ENCODE results near the gene EMD.

EMD gene

DNA sequence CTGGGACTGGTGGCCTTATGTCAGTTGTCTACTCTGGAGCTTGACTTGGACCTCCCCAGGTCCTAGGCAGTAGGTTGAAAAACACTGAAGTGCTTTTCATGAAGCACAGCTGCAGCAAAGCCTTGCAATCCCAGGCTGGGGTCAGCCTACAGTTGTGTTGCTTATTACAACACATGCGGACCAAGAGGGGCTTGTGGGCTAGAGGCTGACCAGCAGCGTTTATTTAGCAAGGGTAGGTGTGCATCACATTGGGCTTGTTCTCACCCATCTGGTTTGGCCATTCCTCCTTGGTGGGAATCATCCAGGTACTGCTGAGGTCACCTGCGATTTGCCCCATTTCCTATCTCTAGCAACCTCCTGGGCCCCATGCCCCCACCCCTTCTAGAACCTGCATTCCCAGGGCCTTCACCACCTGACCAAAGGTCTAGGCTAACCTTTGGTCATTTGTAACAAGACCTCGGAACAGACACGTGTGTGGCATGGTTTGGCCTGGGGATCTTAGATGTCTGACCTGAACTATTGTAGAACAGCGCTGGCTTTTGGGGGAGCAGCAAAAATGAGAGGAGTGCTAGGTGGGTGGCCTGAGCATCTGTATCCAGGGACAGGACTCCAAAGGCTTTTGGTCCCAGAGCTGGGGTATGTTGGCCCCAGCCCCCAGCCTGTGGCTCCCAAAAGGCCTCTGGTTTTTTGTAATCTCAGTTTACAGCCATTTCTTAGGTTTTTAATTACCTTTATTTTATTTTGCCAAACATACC, 22.1 kb downstream of the EMD start:
- Histone ChIP-seq H3K27me3 (ENCODE audit: control insufficient read depth in 5 of 5, insufficient read depth in 4 of 5, low read length in 5 of 5) (peaks cover 0 to 9% (median 4%) of the 10 kb centered on the region in 5 donors), H3K4me3 (ENCODE audit: low read depth in 1 of 5, low read length in 5 of 5) (no peak overlapping the region), H3K27ac (ENCODE audit: low read depth, low read length) (no peak overlapping the region), H3K4me1 (ENCODE audit: control insufficient read depth in 5 of 5, insufficient read depth in 5 of 5, low read length in 5 of 5) (peaks cover 8 to 29% (median 20%) of the 10 kb centered on the region in 5 donors), H3K9ac (ENCODE audit: low read length in 5 of 5) (no peak overlapping the region), H3K9me3 (ENCODE audit: control insufficient read depth in 5 of 5, low read length in 5 of 5) (peaks cover 0 to 11% (median 5%) of the 10 kb centered on the region in 5 donors), H3K36me3 (ENCODE audit: control insufficient read depth in 5 of 5, insufficient read depth in 5 of 5, low read length in 5 of 5) (peaks cover 0 to 46% (median 28%) of the 10 kb centered on the region in 5 donors)

DNA sequence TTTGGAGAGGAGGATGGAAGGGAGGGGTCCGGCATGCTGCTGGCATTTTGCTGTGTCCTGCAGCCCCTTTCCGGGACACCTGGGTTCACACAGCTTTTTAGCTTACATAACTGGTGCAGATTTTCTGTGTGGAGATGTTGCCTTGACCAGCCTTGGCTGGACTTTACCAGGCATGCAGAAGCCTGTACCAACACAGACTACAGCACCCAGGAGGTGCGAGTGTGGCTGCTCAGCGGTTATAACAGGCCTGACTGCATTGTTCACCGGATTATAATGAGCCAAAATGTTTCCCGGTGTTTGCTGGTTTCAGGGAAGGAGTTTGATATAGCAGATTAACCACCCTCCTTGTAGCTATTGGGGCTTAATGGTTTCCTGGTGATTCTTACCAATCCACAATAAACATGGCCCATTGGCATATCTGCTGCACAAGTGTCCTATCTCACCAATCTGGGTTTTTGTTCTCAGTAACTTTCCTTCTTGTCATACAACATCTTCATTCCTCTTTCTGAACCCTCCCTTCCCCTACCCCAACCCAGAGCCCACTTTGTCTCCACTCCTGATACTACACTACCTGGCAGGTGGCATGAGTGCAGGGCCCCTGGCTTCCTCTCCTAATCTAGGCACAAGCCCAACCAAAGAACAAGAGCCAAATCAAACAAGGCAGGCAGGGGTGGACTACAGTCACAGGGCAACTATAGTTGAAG, 23.0 kb downstream of the EMD start:
- Histone ChIP-seq H3K27ac (ENCODE audit: low read depth, low read length) (no peak overlapping the region), H3K27me3 (ENCODE audit: control insufficient read depth in 5 of 5, insufficient read depth in 4 of 5, low read length in 5 of 5) (peaks cover 0 to 9% (median 4%) of the 10 kb centered on the region in 5 donors), H3K9me3 (ENCODE audit: control insufficient read depth in 5 of 5, low read length in 5 of 5) (peaks cover 0 to 11% (median 5%) of the 10 kb centered on the region in 5 donors), H3K4me3 (ENCODE audit: low read depth in 1 of 5, low read length in 5 of 5) (no peak overlapping the region), H3K4me1 (ENCODE audit: control insufficient read depth in 5 of 5, insufficient read depth in 5 of 5, low read length in 5 of 5) (peaks cover 8 to 25% (median 18%) of the 10 kb centered on the region in 5 donors), H3K36me3 (ENCODE audit: control insufficient read depth in 5 of 5, insufficient read depth in 5 of 5, low read length in 5 of 5) (peaks cover 0 to 46% (median 28%) of the 10 kb centered on the region in 5 donors), H3K9ac (ENCODE audit: low read length in 5 of 5) (no peak overlapping the region)

GRCh38 chrX:154402622-154403127, 23.6 kb downstream of the EMD start:
- peaks cover 8 to 19% (median 15%) of the 10 kb centered on the region in 5 donors for H3K4me1 ChIP-seq (ENCODE audit: control insufficient read depth in 5 of 5, insufficient read depth in 5 of 5, low read length in 5 of 5)
- no peak overlapping the region for H3K27ac ChIP-seq (ENCODE audit: low read depth, low read length)
- no peak overlapping the region for H3K9ac ChIP-seq (ENCODE audit: low read length in 5 of 5)
- H3K27me3 ChIP-seq (ENCODE audit: control insufficient read depth in 5 of 5, insufficient read depth in 4 of 5, low read length in 5 of 5), result peaks cover 0 to 9% (median 4%) of the 10 kb centered on the region in 5 donors
- H3K4me3 ChIP-seq (ENCODE audit: low read depth in 1 of 5, low read length in 5 of 5), result no peak overlapping the region
- H3K36me3 ChIP-seq (ENCODE audit: control insufficient read depth in 5 of 5, insufficient read depth in 5 of 5, low read length in 5 of 5), result peaks cover 0 to 46% (median 28%) of the 10 kb centered on the region in 5 donors
- H3K9me3 ChIP-seq (ENCODE audit: control insufficient read depth in 5 of 5, low read length in 5 of 5), result peaks cover 0 to 11% (median 5%) of the 10 kb centered on the region in 5 donors

DNA sequence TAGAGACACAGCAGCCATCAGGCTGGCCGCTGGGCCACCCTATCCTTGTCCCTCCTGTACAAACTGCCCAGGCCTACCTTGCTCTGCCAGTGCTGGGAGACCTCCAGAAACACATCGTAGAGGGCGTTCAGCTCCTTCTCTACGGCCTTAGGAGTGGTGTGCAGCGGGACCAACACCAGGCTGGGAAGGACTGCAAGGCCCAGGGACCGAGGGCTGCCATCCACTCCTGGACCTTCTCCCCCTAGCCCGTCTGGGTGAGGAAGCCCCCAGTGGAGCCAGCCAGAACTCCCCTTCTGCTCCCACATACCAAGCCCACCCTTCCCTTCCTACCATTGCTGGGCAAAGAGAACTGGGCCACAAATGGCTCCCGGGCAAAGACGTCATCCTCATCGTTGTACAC, 24.1 kb downstream of the EMD start:
- peaks cover 0 to 6% (median 5%) of the 10 kb centered on the region in 5 donors for H3K9me3 ChIP-seq (ENCODE audit: control insufficient read depth in 5 of 5, low read length in 5 of 5)
- H3K27me3 ChIP-seq (ENCODE audit: control insufficient read depth in 5 of 5, insufficient read depth in 4 of 5, low read length in 5 of 5), result peaks cover 0 to 9% (median 4%) of the 10 kb centered on the region in 5 donors
- H3K4me3 ChIP-seq (ENCODE audit: low read depth in 1 of 5, low read length in 5 of 5), result no peak overlapping the region
- no peak overlapping the region for H3K9ac ChIP-seq (ENCODE audit: low read length in 5 of 5)
- H3K27ac ChIP-seq (ENCODE audit: low read depth, low read length), result no peak overlapping the region
- H3K4me1 ChIP-seq (ENCODE audit: control insufficient read depth in 5 of 5, insufficient read depth in 5 of 5, low read length in 5 of 5), result peaks cover 6 to 16% (median 15%) of the 10 kb centered on the region in 5 donors
- peaks cover 0 to 46% (median 28%) of the 10 kb centered on the region in 5 donors for H3K36me3 ChIP-seq (ENCODE audit: control insufficient read depth in 5 of 5, insufficient read depth in 5 of 5, low read length in 5 of 5)

DNA sequence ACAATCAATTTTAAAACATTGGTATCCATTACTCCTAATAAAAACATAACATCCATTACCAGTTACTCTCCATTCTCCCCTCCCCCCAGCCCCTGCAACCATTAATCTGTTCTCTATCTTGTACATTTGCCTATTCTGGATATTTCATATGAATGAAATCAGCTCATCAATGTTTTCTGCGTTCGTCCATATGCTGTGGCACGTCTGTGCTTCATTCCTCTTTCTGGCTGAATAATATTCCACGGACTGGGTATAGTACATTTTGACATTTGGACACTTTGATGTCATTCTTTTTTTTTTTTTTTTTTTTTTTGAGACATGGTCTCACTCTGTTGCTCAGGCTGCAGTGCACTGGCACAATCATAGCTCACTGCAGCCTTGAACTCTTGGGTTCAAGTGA, 24.8 kb downstream of the EMD start:
- no peak overlapping the region for H3K4me3 ChIP-seq (ENCODE audit: low read depth in 1 of 5, low read length in 5 of 5)
- H3K36me3 ChIP-seq (ENCODE audit: control insufficient read depth in 5 of 5, insufficient read depth in 5 of 5, low read length in 5 of 5), result peaks cover 0 to 46% (median 28%) of the 10 kb centered on the region in 5 donors
- no peak overlapping the region for H3K27ac ChIP-seq (ENCODE audit: low read depth, low read length)
- peaks cover 5 to 22% (median 16%) of the 10 kb centered on the region in 5 donors for H3K4me1 ChIP-seq (ENCODE audit: control insufficient read depth in 5 of 5, insufficient read depth in 5 of 5, low read length in 5 of 5)
- peaks cover 0 to 13% (median 4%) of the 10 kb centered on the region in 5 donors for H3K27me3 ChIP-seq (ENCODE audit: control insufficient read depth in 5 of 5, insufficient read depth in 4 of 5, low read length in 5 of 5)
- H3K9ac ChIP-seq (ENCODE audit: low read length in 5 of 5), result no peak overlapping the region
- H3K9me3 ChIP-seq (ENCODE audit: control insufficient read depth in 5 of 5, low read length in 5 of 5), result no peaks in the 10 kb centered on the region

- Histone ChIP-seq H3K9ac (ENCODE audit: low read length in 5 of 5) (no peak overlapping the region), H3K36me3 (ENCODE audit: control insufficient read depth in 5 of 5, insufficient read depth in 5 of 5, low read length in 5 of 5) (peaks cover 0 to 38% (median 20%) of the 10 kb centered on the region in 5 donors), H3K4me1 (ENCODE audit: control insufficient read depth in 5 of 5, insufficient read depth in 5 of 5, low read length in 5 of 5) (peaks cover 6 to 17% (median 11%) of the 10 kb centered on the region in 5 donors), H3K27ac (ENCODE audit: low read depth, low read length) (no peak overlapping the region), H3K27me3 (ENCODE audit: control insufficient read depth in 5 of 5, insufficient read depth in 4 of 5, low read length in 5 of 5) (peaks cover 0 to 18% (median 4%) of the 10 kb centered on the region in 5 donors), H3K4me3 (ENCODE audit: low read depth in 1 of 5, low read length in 5 of 5) (no peak overlapping the region), H3K9me3 (ENCODE audit: control insufficient read depth in 5 of 5, low read length in 5 of 5) (no peaks in the 10 kb centered on the region)
Measured at GRCh38 chrX:154404625-154405192, 25.6 kb downstream of the EMD start.

DNA sequence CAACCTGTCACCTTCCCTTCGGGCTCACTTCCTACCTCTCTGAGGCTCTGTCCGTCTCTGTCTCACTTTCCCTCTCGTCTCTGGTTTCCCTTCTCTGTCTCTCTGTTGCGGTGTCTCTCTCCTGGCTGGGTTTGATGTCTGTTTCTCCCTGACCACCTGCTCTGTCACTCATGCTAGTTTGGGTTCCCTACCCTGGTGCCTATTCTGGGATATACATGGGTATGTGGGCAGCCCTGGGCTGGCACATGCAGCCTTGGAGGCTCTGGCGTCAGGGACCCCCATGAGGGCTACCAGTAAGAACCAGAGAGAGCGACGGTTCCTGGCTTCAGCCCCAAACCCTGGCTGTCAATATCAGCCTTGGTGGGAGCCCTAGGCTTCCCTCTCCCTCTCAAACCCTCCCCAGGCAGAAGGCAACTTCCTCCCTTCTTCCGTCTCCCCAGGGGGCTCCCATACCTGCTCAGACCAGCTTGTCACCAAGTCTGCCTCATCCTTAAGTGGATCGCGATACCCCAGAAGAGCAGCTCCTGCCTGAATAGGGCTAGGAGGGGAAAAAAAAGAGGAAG, 29.6 kb downstream of the EMD start:
- H3K27me3 ChIP-seq (ENCODE audit: control insufficient read depth in 5 of 5, insufficient read depth in 4 of 5, low read length in 5 of 5), result peaks cover 0 to 18% (median 4%) of the 10 kb centered on the region in 5 donors
- H3K27ac ChIP-seq (ENCODE audit: low read depth, low read length), result peak overlapping the region; percentile 65
- H3K36me3 ChIP-seq (ENCODE audit: control insufficient read depth in 5 of 5, insufficient read depth in 5 of 5, low read length in 5 of 5), result peaks cover 0 to 14% (median 3%) of the 10 kb centered on the region in 5 donors
- H3K4me3 ChIP-seq (ENCODE audit: low read depth in 1 of 5, low read length in 5 of 5), result peak overlapping the region; percentile 33 to 63 (median 53)
- peak overlapping the region; percentile 22 to 81 (median 49) for H3K9ac ChIP-seq (ENCODE audit: low read length in 5 of 5)
- no peaks in the 10 kb centered on the region for H3K9me3 ChIP-seq (ENCODE audit: control insufficient read depth in 5 of 5, low read length in 5 of 5)
- H3K4me1 ChIP-seq (ENCODE audit: control insufficient read depth in 5 of 5, insufficient read depth in 5 of 5, low read length in 5 of 5), result peaks cover 3 to 25% (median 18%) of the 10 kb centered on the region in 5 donors

DNA sequence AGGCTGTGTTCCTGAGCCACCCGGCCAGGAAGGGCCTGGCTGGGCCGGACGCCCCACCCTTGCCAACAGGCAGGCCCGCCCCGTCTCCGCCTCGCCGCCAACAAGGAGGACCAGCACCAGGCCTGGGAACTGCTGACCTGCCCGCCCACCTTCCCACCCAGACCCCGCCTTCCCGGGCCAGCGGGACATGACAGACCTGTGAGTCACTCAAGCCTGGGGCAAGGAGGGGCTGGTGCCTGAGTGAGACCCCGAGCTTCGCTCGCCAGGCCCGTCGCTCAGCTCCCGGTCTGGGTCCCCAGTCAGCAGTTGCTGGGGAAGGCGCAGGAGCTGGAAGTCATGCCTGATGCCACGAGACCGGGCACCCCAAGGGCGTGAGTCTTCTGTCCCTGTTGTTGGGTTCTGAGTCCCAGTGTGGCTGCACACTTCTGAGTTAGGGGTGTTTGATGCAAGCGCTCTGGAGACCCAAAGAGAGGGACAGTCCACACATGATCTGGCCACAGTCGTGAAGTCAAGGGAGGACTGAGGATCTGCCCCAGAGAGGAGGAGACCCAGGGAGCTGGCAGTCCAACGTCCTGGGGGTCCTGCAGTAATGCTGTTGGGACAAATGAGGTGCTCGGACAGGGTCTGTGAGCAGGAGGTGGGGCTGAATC, 30.3 kb downstream of the EMD start, which contains the start of gene DNASE1L1:
Gene DNASE1L1 (minus strand): TSS at position 33 of the 650 bp plus-strand sequence. CDS start 3,686 bp downstream, outside the sequence.
- Histone ChIP-seq H3K27ac (ENCODE audit: low read depth, low read length) (peak within 1 kb of the TSS; percentile 74), H3K4me3 (ENCODE audit: low read depth in 1 of 5, low read length in 5 of 5) (peak within 1 kb of the TSS; percentile 33 to 63 (median 53))

DNA sequence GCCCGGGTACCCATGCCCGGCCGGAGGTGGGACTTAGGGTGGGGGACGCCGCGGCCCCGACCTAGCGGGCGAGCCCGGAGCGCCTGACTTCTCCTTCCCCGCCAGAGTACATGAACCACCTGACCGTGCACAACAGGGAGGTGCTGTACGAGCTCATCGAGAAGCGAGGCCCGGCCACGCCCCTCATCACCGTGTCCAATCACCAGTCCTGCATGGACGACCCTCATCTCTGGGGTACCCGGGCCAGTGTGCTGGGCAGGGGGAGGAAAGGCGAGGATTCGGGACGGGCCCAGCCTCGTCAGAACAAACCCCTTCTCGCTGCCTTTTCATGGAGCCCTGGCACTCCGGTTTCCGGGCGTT, 32.9 kb downstream of the EMD start:
- Histone ChIP-seq H3K27me3 (ENCODE audit: control insufficient read depth in 5 of 5, insufficient read depth in 4 of 5, low read length in 5 of 5) (peaks cover 0 to 18% (median 5%) of the 10 kb centered on the region in 5 donors), H3K4me3 (ENCODE audit: low read depth in 1 of 5, low read length in 5 of 5) (peak overlapping the region; percentile 32 to 74 (median 64)), H3K9me3 (ENCODE audit: control insufficient read depth in 5 of 5, low read length in 5 of 5) (no peaks in the 10 kb centered on the region), H3K4me1 (ENCODE audit: control insufficient read depth in 5 of 5, insufficient read depth in 5 of 5, low read length in 5 of 5) (peaks cover 3 to 25% (median 18%) of the 10 kb centered on the region in 5 donors), H3K9ac (ENCODE audit: low read length in 5 of 5) (peak overlapping the region in 4 of 5 donors; percentile 48 to 70 (median 62)), H3K36me3 (ENCODE audit: control insufficient read depth in 5 of 5, insufficient read depth in 5 of 5, low read length in 5 of 5) (peaks cover 0 to 17% (median 4%) of the 10 kb centered on the region in 5 donors), H3K27ac (ENCODE audit: low read depth, low read length) (peak overlapping the region; percentile 60)

More for the DNA sequence above, 30.3 kb downstream of the EMD start, which contains the start of gene DNASE1L1:
- peak within 1 kb of the TSS; percentile 22 to 81 (median 60) for H3K9ac ChIP-seq (ENCODE audit: low read length in 5 of 5)
- H3K4me1 ChIP-seq (ENCODE audit: control insufficient read depth in 5 of 5, insufficient read depth in 5 of 5, low read length in 5 of 5), result peaks cover 3 to 25% (median 18%) of the 10 kb centered on the region in 5 donors
- H3K36me3 ChIP-seq (ENCODE audit: control insufficient read depth in 5 of 5, insufficient read depth in 5 of 5, low read length in 5 of 5), result peaks cover 0 to 15% (median 4%) of the 10 kb centered on the region in 5 donors
- H3K9me3 ChIP-seq (ENCODE audit: control insufficient read depth in 5 of 5, low read length in 5 of 5), result no peaks in the 10 kb centered on the region
- peaks cover 0 to 19% (median 5%) of the 10 kb centered on the region in 5 donors for H3K27me3 ChIP-seq (ENCODE audit: control insufficient read depth in 5 of 5, insufficient read depth in 4 of 5, low read length in 5 of 5)

Measured in subcutaneous abdominal adipose tissue (tissue), 5 donors.